A673 (cell line): ENCODE data around the gene MOK. TPM values are rescaled to one million over a fixed set of nuclear protein-coding genes. Genes with fewer than 3 reads are reported as not detected.

ENCODE experiments used
- BruUV-seq: library from RNA; stranded (reverse); fragments of 400-500 nt; replicated peaks from 2 replicates; lab custom pipeline; 2021; lab: Mats Ljungman, UMichigan
- CTCF ChIA-PET: fragments of 300-600 bp; sonication (Branson Sonifier 250); formaldehyde crosslinking; loops from one replicate; lab custom pipeline; 2022; ENCODE audit warnings: antibody characterized with exemption; lab: Charles Lee
- POLR2A ChIA-PET: fragments of 300-600 bp; sonication (Branson Sonifier 250); formaldehyde crosslinking; loops from one replicate; lab custom pipeline; 2022; ENCODE audit warnings: antibody characterized with exemption; ENCODE audit not compliant: low non-redundant PET; lab: Charles Lee
- DNase-seq: peaks from one replicate; pipeline ENCODE4 v3.0.0-alpha.2; 2015; ENCODE audit warnings: low spot score
- H3K27ac ChIP-seq: fragments of 200-600 bp; sonication (generic); 2 replicates; pipeline ENCODE4 v1.5.1; 2016; ENCODE audit warnings: mixed run types, low read depth, mild to moderate bottlenecking, mixed read lengths, antibody characterized with exemption, low read length; ENCODE audit not compliant: poor library complexity, severe bottlenecking
- H3K27me3 ChIP-seq: fragments of 200-600 bp; sonication (generic); replicated peaks from 2 replicates; pipeline ENCODE4 v1.6.1; 2017; ENCODE audit warnings: mixed run types, low read depth, mild to moderate bottlenecking, mixed read lengths, antibody characterized with exemption, low read length; ENCODE audit not compliant: insufficient read depth, poor library complexity
- H3K36me3 ChIP-seq: fragments of 200-600 bp; sonication (generic); 2 replicates; pipeline ENCODE4 v1.6.1; 2016; ENCODE audit warnings: mixed run types, mild to moderate bottlenecking, mixed read lengths, antibody characterized with exemption, low read length; ENCODE audit not compliant: insufficient read depth, poor library complexity, severe bottlenecking
- H3K4me1 ChIP-seq: fragments of 200-600 bp; sonication (generic); 2 replicates; pipeline ENCODE4 v1.6.1; 2017; ENCODE audit warnings: mixed run types, mild to moderate bottlenecking, mixed read lengths, antibody characterized with exemption, low read length; ENCODE audit not compliant: insufficient read depth, poor library complexity, severe bottlenecking
- H3K4me3 ChIP-seq: fragments of 200-600 bp; sonication (generic); 2 replicates; pipeline ENCODE4 v1.5.1; 2016; ENCODE audit warnings: low read depth, mixed run types, mild to moderate bottlenecking, mixed read lengths, low read length; ENCODE audit not compliant: poor library complexity, severe bottlenecking
- H3K9me3 ChIP-seq: fragments of 200-600 bp; sonication (generic); 2 replicates; pipeline ENCODE4 v1.6.1; 2016; ENCODE audit warnings: mixed run types, low read depth, mild to moderate bottlenecking, mixed read lengths, antibody characterized with exemption, low read length; ENCODE audit not compliant: poor library complexity, severe bottlenecking
- EZH2 ChIP-seq: fragments of 200-600 bp; sonication (generic); IDR thresholded peaks from 2 replicates; pipeline ENCODE4 v1.6.1; 2017; ENCODE audit warnings: borderline replicate concordance, low read depth, mild to moderate bottlenecking, mixed read lengths, antibody characterized with exemption, low read length; ENCODE audit not compliant: poor library complexity, severe bottlenecking
- intact Hi-C: fragments of 100-400 bp; cut with micrococcal nuclease; formaldehyde crosslinking; loops from one replicate; pipeline ENCODE4 v1.10.0; 2022; ENCODE audit not compliant: unreplicated experiment
- total RNA-seq: library from RNA; stranded (reverse); gene quantifications from 2 replicates; pipeline ENCODE4 v1.2.3, GENCODE V29; 2021
- TF ChIP-seq, protein P1 (sequence below): fragments of 300-800, 200-600 bp; sonication (generic); conservative IDR thresholded peaks from 2 replicates; pipeline ENCODE4 v1.5.1; 2017; ENCODE audit warnings: low read depth, mild to moderate bottlenecking, antibody characterized with exemption, low read length, moderate library complexity, mixed read lengths

MOK gene
- total RNA-seq, 1 experiment from 2014 or later, result 27.4 TPM

DNA sequence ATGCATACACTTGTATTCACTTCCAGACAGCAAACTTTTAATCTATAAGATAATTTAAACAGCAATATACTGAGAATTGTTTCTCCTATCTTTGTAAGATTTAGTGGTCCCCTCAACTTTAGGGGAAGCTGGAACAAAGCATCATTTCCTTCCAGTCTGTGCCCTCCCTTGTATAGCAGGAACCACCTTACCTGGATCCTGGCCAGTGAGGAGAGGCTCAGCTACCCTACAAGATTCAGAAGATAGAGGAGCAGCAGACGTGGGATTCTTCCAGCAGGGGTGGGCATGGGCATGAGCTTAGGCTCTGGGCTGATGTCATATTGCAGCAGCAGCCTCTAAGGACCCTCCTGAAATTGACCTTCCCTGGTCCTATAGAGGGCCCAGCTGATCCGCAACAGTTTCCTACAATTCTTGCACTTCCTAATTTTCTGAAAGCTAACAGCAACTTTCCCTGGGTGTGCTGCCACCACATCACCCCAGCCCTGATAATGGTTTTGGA is 21.3 kb downstream of the MOK start:
- no peaks in the 10 kb centered on the region for H3K36me3 ChIP-seq
- intact Hi-C loops, result no loop called here
- TF ChIP-seq, protein P1, sequence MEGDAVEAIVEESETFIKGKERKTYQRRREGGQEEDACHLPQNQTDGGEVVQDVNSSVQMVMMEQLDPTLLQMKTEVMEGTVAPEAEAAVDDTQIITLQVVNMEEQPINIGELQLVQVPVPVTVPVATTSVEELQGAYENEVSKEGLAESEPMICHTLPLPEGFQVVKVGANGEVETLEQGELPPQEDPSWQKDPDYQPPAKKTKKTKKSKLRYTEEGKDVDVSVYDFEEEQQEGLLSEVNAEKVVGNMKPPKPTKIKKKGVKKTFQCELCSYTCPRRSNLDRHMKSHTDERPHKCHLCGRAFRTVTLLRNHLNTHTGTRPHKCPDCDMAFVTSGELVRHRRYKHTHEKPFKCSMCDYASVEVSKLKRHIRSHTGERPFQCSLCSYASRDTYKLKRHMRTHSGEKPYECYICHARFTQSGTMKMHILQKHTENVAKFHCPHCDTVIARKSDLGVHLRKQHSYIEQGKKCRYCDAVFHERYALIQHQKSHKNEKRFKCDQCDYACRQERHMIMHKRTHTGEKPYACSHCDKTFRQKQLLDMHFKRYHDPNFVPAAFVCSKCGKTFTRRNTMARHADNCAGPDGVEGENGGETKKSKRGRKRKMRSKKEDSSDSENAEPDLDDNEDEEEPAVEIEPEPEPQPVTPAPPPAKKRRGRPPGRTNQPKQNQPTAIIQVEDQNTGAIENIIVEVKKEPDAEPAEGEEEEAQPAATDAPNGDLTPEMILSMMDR, result no peak
- TF ChIP-seq EZH2, result no peak
- POLR2A ChIA-PET, result no interaction called here
- H3K27me3 ChIP-seq, result no peaks in the 10 kb centered on the region
- no peaks in the 10 kb centered on the region for H3K9me3 ChIP-seq
- H3K27ac ChIP-seq, result no peak overlapping the region
- no TSS peak for BruUV-seq
- no peak for DNase-seq
- H3K4me3 ChIP-seq, result no peak overlapping the region
- no peaks in the 10 kb centered on the region for H3K4me1 ChIP-seq
- CTCF ChIA-PET, result no interaction called here

DNA sequence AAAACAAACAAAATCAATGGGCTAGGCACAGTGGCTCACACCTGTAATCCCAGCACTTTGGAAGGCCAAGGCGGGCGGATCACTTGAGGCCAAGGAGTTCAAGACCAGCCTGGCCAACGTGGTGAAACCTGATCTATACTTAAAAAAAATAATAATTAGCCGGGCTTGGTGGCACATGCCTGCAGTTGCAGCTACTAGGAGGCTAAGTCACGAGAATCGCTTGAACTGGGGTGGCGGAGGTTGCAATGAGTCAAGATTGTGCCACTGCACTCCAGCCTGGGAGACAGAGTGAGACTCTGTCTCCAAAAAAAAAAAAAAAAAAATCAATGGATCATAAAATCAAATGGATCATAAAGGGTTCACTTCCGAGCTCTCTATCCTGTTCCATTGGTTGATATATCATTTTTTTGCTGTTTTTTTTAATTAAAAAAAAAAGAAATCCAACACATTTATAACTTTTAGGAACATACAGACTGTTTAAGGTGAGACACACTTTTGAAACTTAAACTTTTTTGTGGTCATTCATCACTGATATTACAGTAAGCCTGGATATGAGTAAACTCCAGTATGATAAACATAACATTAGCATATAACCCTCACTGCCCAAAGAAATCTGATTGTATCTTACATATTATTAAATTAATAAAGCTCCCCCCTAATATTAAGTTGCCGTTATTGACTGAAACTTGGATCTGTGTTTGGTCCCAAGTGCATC is 22.1 kb downstream of the MOK start:
- Histone ChIP-seq H3K9me3 (no peaks in the 10 kb centered on the region), H3K36me3 (no peaks in the 10 kb centered on the region), H3K27me3 (no peaks in the 10 kb centered on the region), H3K27ac (no peak overlapping the region), H3K4me1 (no peaks in the 10 kb centered on the region), H3K4me3 (no peak overlapping the region)
- DNase-seq, result no peak
- intact Hi-C loops, result no loop called here
- POLR2A ChIA-PET, result no interaction called here
- no TSS peak for BruUV-seq
- CTCF ChIA-PET, result no interaction called here
- no peak for TF ChIP-seq EZH2
- TF ChIP-seq, protein P1, result no peak

DNA sequence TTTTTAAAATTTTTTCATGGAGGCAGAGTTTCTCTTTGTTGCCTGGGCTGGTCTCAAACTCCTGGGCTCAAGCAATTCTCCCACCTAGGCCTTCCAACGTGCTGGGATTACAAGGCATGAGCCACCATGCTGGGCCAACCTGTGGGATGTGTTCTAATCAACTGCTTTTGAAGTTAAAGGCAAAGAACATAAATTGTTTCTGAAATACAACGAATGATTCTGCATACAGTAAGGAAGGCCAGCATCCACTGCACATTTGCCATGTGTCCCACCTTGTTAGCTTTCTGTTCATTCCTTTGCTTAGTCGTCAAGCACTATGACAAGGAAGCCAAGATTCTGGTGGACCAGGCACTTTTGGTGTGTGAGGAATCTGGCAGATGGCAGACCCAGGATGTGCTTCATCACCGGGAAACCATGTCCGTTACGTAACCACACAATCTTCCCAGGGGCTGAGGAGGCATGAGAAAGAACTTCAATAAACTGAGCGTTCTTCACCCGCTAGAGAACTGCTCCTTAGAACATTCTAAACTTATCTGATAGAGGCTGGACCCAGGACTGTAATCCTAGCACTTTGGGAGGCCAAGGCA is 24.5 kb downstream of the MOK start:
- Histone ChIP-seq H3K27ac (no peak overlapping the region), H3K36me3 (no peaks in the 10 kb centered on the region), H3K9me3 (no peaks in the 10 kb centered on the region), H3K4me1 (no peaks in the 10 kb centered on the region), H3K4me3 (no peak overlapping the region), H3K27me3 (no peaks in the 10 kb centered on the region)
- intact Hi-C loops, result no loop called here
- BruUV-seq, result no TSS peak
- DNase-seq, result no peak
- ChIA-PET POLR2A (no interaction called here), CTCF (no interaction called here)
- TF ChIP-seq, protein P1, result no peak
- TF ChIP-seq EZH2, result no peak
